LNCaP clone FGC (cell line): ENCODE results near the gene EFNA5.

Source experiments
- DNase-seq: peaks from one replicate; pipeline ENCODE4 v3.0.0-alpha.2; 2011; ENCODE audit warnings: low read depth
- H3K4me3 ChIP-seq: 2 replicates; pipeline ENCODE4 v1.5.1; 2011; ENCODE audit warnings: mild to moderate bottlenecking, low read depth, low read length, control low read depth
- CTCF ChIP-seq: IDR thresholded peaks from 2 replicates; pipeline ENCODE4 v1.5.1; 2012; ENCODE audit warnings: mild to moderate bottlenecking; ENCODE audit not compliant: control insufficient read depth, insufficient read depth; ENCODE audit errors: extremely low read depth

Gene EFNA5

GRCh38 chr5:107387526-107388140 is 283.1 kb downstream of the EFNA5 start:
- no peak overlapping the region for H3K4me3 ChIP-seq
- DNase-seq, result no peak
- no peak for TF ChIP-seq CTCF

GRCh38 chr5:107385708-107386107 is 285.0 kb downstream of the EFNA5 start:
- no peak for DNase-seq
- no peak for TF ChIP-seq CTCF

GRCh38 chr5:107384256-107384655 is 286.5 kb downstream of the EFNA5 start:
- TF ChIP-seq CTCF, result 0 out of 2 replicates have a peak, but pooled peaks have one; percentile 7
- DNase-seq, result peak; percentile 86
- H3K4me3 ChIP-seq, result no peak overlapping the region

More at GRCh38 chr5:107385708-107386107, 285.0 kb downstream of the EFNA5 start:
- no peak overlapping the region for H3K4me3 ChIP-seq

DNA sequence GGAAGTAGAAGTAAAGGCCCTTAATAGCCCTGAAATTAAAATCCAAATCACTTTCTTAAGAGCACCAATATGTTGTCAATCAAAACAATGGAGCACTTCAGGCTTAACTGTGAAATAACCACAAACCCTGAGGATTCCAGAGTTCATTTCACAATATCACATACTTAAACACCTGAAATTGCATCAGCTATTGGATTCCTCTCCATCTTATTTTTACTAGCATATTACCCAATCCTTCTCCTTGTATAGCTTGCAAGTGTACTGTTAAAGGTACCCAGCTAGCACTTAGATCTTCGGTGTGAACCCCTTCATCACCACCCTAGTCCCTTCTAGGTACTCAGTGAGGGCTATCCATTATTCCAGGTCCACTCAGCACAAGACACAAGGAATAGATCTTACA is 287.3 kb downstream of the EFNA5 start:
- TF ChIP-seq CTCF, result no peak
- H3K4me3 ChIP-seq, result no peak overlapping the region
- no peak for DNase-seq

DNA sequence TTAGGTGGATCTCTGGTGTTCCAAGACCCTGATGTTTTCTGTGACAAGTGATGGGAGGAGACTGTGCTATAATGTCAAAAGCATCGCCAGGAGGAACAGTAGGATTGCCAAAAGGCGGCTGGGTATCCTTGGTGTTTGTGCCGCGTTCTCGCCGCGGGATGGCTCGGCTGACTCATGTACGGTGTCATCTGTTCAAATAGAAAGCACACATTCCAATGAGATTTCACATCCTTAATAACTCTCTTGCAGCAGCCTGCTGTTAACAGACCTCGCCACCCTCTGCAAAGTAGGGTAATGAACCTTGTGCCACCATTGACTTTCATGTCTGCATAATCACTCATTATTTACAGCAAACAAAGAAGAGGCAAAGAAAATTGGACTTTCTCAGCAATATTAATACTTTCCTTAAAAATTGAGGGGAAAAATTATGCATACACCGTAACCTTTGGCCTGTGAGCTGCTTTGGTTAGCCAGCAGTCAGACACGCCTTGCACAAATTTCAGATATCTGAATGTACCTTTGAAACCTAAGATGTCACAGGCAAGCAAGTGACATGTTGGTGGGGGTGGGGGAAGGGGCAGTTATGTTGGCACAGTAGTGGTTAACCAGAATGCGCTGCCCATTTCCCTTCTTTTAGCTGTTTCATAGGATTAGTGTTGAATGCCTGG is 289.4 kb downstream of the EFNA5 start:
- DNase-seq, result no peak
- no peak for TF ChIP-seq CTCF

DNA sequence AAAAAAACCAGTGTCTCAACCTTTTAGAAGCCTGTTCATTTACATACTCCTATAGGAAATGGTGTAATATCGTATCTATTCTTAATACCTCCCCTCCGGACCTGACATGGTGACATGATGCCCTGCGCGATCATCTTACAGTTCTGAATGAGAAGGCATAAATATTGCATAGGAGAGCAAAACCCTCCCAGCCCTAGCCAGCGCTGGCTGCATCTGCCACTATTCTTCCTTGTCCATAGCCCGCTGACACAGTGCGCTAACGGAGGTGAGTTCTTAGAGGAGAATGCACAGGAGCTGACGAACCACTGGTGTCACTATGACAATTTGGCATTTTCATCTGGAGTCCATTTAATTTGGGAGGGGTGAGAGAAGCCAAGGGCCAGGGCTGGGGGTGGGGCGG is 290.1 kb downstream of the EFNA5 start:
- no peak for TF ChIP-seq CTCF
- no peak for DNase-seq
- no peak overlapping the region for H3K4me3 ChIP-seq

More for the DNA sequence above, 289.4 kb downstream of the EFNA5 start:
- no peak overlapping the region for H3K4me3 ChIP-seq
